Smooth muscle cell (in vitro differentiated cells): ENCODE data around the gene UNK. TPM values are rescaled to one million over a fixed set of nuclear protein-coding genes. Genes with fewer than 3 reads are reported as not detected.

Experiments
- DNase-seq: peaks from one replicate; lab custom pipeline; 2025; ENCODE audit not compliant: unreplicated experiment; lab: John Stamatoyannopoulos, UW
- H2AFZ ChIP-seq: fragments of 200-600 bp; sonication (generic); 2 replicates; pipeline ENCODE4 v1.6.0; 2016; ENCODE audit warnings: antibody characterized with exemption, low read depth, mild to moderate bottlenecking
- H3F3A ChIP-seq: fragments of 200-600 bp; sonication (generic); 2 replicates; pipeline ENCODE4 v1.6.0; 2017; ENCODE audit warnings: antibody characterized with exemption, low read depth
- H3K27ac ChIP-seq: fragments of 200-600 bp; sonication (generic); 2 replicates; pipeline ENCODE4 v1.5.1; 2016; ENCODE audit warnings: low read depth, mild to moderate bottlenecking
- H3K27me3 ChIP-seq: fragments of 200-600 bp; sonication (generic); 2 replicates; pipeline ENCODE4 v1.6.1; 2016; ENCODE audit warnings: low read depth, mild to moderate bottlenecking
- H3K36me3 ChIP-seq: fragments of 200-600 bp; sonication (generic); 2 replicates; pipeline ENCODE4 v1.5.1; 2016; ENCODE audit warnings: low read depth
- H3K4me1 ChIP-seq: fragments of 200-600 bp; sonication (generic); 2 replicates; pipeline ENCODE4 v1.5.1; 2016; ENCODE audit warnings: low read depth
- H3K4me2 ChIP-seq: fragments of 200-600 bp; sonication (generic); 2 replicates; pipeline ENCODE4 v1.6.0; 2016; ENCODE audit warnings: mild to moderate bottlenecking
- H3K4me3 ChIP-seq: fragments of 200-600 bp; sonication (generic); 2 replicates; pipeline ENCODE4 v1.5.1; 2016; ENCODE audit warnings: mild to moderate bottlenecking
- H3K79me2 ChIP-seq: fragments of 200-600 bp; sonication (generic); 2 replicates; pipeline ENCODE4 v1.6.0; 2016; ENCODE audit warnings: low read depth, mild to moderate bottlenecking
- H3K9ac ChIP-seq: fragments of 200-600 bp; sonication (generic); 2 replicates; pipeline ENCODE4 v1.6.0; 2016; ENCODE audit warnings: low read depth
- H3K9me3 ChIP-seq: fragments of 200-600 bp; sonication (generic); replicated peaks from 2 replicates; pipeline ENCODE4 v1.5.1; 2016; ENCODE audit warnings: low read depth
- H4K20me1 ChIP-seq: fragments of 200-600 bp; sonication (generic); 2 replicates; pipeline ENCODE4 v1.6.0; 2016; ENCODE audit warnings: low read depth
- CTCF ChIP-seq: fragments of 200-600 bp; sonication (generic); IDR thresholded peaks from 2 replicates; pipeline ENCODE4 v1.5.1; 2017; ENCODE audit warnings: borderline replicate concordance, mild to moderate bottlenecking, antibody characterized with exemption; ENCODE audit not compliant: insufficient read depth, poor library complexity, severe bottlenecking
- WGBS: methylation state at CpG from one replicate; pipeline ENCODE4 v1.1.7; 2016; ENCODE audit warnings: low lambda C conversion rate; 5-methylcytosine and 5-hydroxymethylcytosine counted together
- polyA plus RNA-seq: library from polyadenylated mRNA; unstranded; fragments of >200 nt; fragmentation: Nextera tagmentation; extraction: Ambion mirVana; gene quantifications from 2 replicates; pipeline ENCODE4 v1.2.1, GENCODE V29; 2016
- total RNA-seq: library from RNA; depleted of rRNA; stranded (reverse); fragments of >200 nt; gene quantifications from 2 replicates; pipeline ENCODE4 v1.2.3, GENCODE V29; 2014

The UNK gene
- total and polyA plus RNA-seq, 2 experiments from 2014 or later = 26.8 to 39.5 TPM

DNA sequence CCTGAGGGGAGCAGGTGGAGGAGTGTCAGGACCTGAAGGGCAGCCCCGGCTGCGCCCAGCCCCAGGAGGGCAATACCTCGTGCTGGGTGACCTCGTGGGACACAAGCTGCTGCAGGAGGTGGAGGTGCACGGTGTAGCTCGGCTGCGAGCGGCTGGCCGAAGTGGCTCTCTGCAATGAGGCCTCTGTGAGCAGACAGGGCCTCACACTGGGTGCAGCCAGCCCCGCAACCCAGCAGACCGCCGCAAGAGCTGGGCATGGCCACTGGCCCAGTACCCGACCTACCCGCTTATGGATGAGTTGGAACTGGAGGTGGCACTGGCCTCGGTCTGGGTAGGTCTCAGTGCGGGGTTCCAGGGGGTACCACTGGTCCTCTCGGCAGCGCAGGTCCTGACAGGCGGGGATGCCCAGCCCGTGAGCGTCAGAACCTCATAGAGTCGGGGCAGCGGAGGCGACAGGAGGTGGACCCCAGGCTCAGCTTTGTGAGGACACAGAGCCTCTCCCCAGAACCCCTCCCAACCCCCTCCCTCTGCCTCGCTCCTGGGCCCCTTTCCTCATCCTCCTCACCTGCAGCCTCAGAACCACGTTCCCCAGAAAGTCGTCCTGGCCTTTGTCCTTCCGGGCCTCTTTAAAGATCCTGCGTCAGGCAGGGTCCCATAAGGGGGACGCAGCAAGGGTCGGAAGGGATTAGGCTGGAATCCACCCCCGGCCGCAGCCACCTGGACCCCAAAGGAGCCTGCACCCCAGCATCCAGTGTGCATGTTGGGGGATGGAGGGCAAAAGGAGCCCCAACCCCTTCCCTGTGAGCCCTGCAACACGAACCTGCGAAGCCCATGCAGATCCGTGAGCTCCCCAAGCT, 55.6 kb downstream of the UNK start:
- no peak overlapping the region for H3K27ac ChIP-seq
- H3K27me3 ChIP-seq = no peaks in the 10 kb centered on the region
- H3K4me3 ChIP-seq = no peak overlapping the region
- WGBS = 98% methylated on average over 34 of the region's 36 CpGs
- no peaks in the 10 kb centered on the region for H4K20me1 ChIP-seq
- no peak for DNase-seq
- H3K9ac ChIP-seq = no peak overlapping the region
- no peaks in the 10 kb centered on the region for H3K9me3 ChIP-seq
- peaks cover 4% of the 10 kb centered on the region for H3K4me1 ChIP-seq
- H3K4me2 ChIP-seq = no peak overlapping the region
- TF ChIP-seq CTCF = no peak
- H3F3A ChIP-seq = no peaks in the 10 kb centered on the region
- H3K79me2 ChIP-seq = no peaks in the 10 kb centered on the region
- no peak overlapping the region for H2AFZ ChIP-seq
- H3K36me3 ChIP-seq = no peaks in the 10 kb centered on the region

DNA sequence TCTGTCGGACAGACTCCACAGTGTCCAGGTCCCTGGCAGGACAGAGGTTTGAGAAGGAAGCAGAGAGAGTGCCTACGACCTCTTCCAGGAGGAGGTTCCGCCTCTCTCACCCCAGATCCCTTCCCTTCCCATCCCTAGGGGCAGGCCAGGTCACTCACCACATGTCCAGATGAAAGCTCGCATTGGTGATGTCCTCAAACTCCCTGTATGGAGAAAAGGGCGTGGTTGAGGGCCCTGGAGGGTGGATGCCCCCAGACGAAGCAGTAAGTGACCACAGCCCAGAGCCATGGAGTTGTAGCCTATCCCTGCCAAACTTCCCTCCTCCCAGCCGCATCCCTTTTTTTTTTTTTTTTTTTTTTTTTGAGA, 56.2 kb downstream of the UNK start:
- no peak overlapping the region for H3K27ac ChIP-seq
- no peak overlapping the region for H3K9ac ChIP-seq
- H3K27me3 ChIP-seq = no peaks in the 10 kb centered on the region
- H4K20me1 ChIP-seq = no peaks in the 10 kb centered on the region
- H3F3A ChIP-seq = no peaks in the 10 kb centered on the region
- H3K4me2 ChIP-seq = no peak overlapping the region
- H3K4me1 ChIP-seq = peaks cover 4% of the 10 kb centered on the region
- no peak for DNase-seq
- TF ChIP-seq CTCF = no peak
- no peaks in the 10 kb centered on the region for H3K79me2 ChIP-seq
- H3K4me3 ChIP-seq = no peak overlapping the region
- H3K9me3 ChIP-seq = no peaks in the 10 kb centered on the region
- H2AFZ ChIP-seq = no peak overlapping the region
- no peaks in the 10 kb centered on the region for H3K36me3 ChIP-seq
- WGBS = 73% methylated on average over 7 of the region's 7 CpGs

- Histone ChIP-seq H3K9ac (no peak overlapping the region), H3K79me2 (no peaks in the 10 kb centered on the region), H3K27ac (no peak overlapping the region), H3K27me3 (no peaks in the 10 kb centered on the region), H3F3A (no peaks in the 10 kb centered on the region), H2AFZ (no peak overlapping the region), H3K9me3 (no peaks in the 10 kb centered on the region), H3K36me3 (no peaks in the 10 kb centered on the region), H3K4me1 (peaks cover 4% of the 10 kb centered on the region), H3K4me3 (no peak overlapping the region), H4K20me1 (no peaks in the 10 kb centered on the region), H3K4me2 (no peak overlapping the region)
- no peak for TF ChIP-seq CTCF
- 91% methylated on average over 18 of the region's 18 CpGs for WGBS
- no peak for DNase-seq
Observed at GRCh38 chr17:75842411-75842810, 57.8 kb downstream of the UNK start.
